GM21825 (cell line): ENCODE results near the gene SLC44A3.

ENCODE experiments used
- ATAC-seq: cut with Tn5 transposase; IDR thresholded peaks from one replicate; pipeline ENCODE4 v1.9.1; 2021; ENCODE audit warnings: mild to moderate bottlenecking, moderate library complexity; ENCODE audit not compliant: unreplicated experiment

Gene SLC44A3

DNA sequence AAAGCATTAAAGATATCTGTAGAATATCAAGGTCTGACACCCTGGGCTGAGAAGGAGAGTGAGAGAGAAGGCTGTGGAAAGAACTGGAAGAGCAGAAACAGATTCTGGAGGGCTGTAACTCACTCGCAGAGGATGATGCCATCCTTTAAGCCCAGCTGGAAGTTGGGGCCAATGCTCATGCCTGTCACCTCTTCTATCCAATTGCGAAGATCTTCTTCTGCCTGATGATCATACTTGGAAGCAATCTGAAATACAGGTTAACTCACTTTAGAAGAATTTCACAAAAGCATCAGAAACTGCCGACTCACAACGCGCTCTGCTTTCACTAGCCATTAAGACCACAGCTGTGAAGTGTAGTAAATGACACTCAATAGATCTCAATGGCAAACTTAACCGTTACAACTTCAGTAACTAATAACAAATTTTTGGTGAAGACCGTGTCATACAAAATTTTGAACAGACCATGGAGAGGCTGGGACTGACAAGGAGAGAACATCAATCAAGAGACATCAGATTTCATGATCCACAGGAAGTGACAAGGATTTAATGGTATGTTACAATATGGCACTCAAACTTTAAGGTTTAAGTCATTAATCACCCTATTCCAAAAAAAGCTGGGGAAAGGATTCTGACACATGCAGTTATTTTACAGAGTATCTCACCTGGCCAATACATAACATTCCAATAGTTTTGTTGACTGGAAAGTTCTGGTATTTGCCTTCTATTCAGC is 83.3 kb downstream of the SLC44A3 start:
- no peak for ATAC-seq

DNA sequence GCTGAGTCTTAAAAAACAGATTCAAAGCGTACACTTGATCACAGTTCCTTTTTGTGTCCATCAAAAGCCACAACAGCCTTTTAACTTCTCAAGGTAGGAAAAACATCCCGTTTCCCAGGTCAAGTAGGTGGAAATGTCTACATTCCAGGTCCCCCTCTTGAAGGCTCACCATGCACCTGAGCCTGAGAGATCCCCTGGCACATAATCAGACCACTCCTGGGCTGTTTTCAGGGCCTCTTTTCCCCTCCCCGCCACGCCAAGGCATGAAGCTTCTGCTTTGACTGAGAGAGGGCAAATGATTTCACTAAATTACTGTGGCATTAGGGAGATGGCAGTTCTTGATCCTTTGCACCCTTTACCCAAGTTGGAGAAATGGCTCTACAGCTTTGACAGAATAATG is 85.0 kb downstream of the SLC44A3 start:
- ATAC-seq = no peak

DNA sequence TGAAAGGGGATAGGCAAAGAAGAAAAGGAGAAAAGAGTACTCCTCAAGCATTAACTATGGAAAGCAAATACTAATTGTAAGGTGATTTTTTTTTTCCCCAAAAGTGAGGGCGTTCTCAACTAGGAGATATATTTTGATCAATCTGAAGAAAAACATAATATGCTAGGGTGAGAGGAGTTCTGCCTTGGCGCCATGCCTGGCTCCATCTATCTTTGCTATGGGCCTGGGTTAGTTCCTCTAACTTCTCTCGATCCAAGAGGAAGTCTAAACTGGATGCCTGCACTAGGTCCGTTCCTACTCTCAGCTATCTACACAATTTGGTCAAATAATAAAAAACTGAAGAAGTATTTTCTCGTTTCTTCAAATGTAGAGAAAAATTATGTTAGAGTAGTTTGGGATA is 86.2 kb downstream of the SLC44A3 start:
- ATAC-seq = no peak

DNA sequence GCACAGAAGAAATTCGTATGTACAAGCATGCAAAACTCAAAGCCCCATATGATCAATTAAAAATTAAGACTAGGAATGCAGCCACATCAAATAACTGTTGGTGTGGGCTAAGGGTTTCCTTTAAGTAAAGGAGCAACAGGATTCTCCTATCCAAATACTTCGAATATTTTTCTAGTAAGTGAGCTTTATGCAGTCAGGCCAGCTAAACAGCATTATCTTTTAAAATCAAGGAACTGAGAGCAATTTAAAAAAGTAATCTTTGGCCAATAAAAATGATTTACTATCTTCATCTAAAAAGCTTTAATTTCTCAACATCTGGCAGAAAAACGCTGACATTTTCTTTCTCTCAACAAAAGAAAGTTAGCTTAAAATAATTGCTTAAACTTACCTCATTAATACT is 87.0 kb downstream of the SLC44A3 start:
- no peak for ATAC-seq

DNA sequence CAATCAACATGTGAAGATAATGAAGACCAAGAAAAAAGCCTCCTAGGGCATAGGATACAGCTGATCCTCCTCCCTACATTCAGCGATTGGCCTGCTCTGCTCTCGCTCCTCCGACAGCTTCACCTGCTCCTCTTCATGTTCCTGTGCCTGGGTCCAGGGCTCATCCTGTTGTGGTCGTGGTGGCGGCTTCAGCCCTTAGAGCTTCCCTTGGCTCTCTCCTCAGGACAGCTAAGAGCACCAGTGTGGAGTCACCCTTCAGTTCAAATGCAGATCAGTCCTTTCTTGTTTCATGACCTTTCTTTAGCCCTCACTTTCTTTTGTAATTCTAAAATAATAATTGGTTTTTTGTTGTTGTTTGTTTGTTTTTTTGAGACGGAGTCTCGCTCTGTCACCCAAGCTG is 88.0 kb downstream of the SLC44A3 start:
- no peak for ATAC-seq

DNA sequence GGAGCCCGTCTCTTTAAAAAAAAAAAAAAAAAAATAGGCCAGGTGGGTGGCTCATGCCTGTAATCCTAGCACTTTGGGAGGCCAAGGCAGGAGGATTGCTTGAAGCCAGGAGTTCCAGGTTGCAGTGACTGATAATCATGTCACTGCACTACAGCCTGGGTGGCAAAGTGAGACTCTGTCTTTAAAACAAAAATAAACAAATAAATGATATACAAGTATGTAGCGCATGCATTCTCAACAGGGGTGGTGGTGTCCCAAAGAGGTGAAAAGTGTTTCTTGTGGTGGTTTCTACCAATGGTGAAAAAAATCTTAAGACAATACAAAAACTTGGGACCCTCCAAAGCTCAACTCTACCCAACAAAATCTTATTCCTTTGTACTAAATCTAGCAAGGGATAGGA is 88.8 kb downstream of the SLC44A3 start:
- no peak for ATAC-seq

DNA sequence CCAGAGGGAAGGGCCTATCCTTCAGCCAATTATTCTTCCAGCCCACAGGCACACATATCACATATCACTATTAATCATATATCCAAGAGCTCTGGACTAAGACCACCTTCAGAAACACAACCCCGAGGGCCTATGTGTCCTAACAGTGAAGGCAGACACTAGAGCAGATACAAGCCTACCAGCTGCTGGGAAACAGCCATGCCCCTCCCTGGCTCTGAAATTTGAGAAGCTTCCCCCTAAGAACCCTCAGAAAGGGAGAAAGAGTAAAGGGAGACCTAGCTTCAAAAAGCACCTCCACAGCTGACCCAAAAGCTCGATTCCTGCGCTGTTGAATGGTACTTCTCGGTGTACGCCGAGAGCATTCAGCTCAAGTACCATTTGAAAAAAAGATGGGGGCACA is 89.3 kb downstream of the SLC44A3 start:
- no peak for ATAC-seq

DNA sequence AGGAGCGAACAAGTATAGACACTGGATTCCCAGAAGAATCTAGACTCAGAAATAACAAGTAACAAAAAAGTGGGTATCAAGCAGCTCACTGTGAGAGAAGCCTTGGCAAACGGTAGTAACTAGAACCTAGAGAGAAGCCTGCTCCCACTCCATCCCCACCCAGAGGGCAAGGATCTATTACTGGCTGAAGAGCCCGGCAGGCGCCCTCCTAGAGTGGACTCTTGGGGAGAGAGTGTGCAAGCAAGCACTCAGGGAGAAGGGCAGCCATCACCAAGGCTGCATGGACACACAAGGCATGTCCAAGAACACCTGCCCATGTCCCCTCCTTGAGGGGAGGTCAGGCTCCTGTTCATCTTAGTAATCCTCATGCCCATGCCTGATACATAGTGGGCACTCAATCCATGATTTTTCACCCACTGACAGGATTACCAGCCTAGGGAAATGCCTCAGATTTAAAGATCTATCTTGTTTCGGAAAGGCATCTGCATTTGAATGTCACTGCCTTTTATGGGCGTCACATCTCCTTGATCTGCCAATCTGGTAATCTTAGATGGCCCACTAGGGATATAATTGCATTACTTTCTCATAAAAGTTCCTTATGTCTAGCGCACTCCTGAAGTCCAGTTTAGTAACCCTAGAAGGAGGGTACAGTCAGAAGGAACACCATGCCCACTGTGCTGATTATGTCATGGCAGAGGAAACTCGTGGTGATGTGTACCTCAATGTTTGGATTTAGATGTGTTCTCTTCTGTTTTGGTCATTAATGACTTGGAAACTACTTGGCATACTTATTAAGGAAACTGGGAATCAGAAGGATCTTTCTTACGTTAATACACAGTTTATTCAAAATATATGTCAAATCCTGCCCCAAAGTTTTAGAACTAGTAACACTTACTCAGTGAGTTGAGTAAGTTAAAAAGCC is 92.4 kb downstream of the SLC44A3 start:
- no peak for ATAC-seq

DNA sequence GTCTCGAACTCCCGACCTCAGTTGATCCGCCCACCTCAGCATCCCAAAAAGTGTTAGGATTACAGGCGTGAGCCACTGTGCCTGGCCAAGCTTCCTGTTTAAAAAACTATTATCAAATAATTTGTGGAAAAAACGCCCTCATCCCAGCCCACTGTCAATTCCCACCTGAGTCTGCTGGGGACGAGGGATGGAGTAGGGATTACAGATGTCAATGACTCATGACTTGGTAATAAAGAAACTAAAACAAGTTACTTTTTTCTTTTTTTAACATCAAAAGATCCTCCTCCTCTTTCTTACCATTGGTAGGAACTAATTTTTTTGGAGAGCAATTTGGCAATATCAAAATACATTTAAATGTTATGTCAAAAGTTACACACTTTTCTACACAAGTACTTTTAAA is 97.1 kb downstream of the SLC44A3 start:
- no peak for ATAC-seq

DNA sequence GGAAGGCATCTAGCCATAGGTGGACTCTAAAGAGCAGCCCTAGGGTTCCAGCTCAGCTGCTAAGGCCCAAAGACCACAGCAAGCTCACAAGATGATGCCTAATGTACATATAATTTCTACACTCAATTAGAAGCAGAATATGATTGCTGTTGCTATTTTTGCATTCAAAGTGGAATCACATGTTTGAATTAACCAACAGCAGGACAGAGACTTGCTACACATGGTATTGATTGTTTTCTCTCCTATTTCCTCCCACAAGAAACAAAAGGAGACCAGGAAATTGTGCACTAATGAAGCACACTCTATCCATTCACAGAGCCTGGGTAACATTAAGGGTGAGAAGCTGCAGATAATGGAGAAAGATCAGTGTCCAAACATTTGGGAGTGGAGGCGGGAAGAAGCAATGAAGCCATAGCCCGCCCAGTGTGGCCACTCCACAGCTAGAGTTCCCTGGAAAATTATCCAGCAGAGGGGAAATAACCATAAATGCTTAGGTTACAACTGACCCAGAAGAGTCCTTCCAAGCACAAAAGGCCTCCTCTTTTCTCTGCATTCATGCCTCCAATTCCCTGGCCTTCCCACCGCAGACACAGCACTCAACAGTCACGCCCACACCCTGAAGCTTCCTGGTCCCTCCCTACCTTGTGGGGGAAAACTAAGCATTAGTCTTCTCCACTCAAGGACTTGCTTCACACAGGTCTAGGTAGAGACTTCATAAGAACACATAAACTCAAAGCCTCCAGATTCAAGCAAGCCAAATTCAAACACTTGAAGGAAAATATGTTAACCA is 99.3 kb downstream of the SLC44A3 start:
- ATAC-seq = no peak

DNA sequence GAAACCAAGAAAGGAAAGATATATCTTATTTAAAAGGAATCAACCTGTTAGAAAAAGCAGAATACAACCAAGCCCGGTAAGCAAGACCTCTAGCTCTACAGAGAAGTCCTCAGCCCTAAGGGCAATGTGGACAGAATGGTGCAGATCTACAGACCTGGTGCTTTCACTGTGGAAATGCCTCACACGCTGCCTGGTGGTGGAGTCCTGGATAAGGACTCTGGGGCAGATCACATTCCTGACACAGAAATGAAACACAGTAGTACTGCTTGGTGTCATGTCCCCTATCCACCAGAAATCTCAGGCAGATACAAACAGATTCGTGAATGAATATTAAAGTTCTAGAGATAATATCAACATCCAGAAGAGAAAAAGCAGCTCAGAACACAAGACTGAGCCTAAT is 99.9 kb downstream of the SLC44A3 start:
- ATAC-seq = no peak

DNA sequence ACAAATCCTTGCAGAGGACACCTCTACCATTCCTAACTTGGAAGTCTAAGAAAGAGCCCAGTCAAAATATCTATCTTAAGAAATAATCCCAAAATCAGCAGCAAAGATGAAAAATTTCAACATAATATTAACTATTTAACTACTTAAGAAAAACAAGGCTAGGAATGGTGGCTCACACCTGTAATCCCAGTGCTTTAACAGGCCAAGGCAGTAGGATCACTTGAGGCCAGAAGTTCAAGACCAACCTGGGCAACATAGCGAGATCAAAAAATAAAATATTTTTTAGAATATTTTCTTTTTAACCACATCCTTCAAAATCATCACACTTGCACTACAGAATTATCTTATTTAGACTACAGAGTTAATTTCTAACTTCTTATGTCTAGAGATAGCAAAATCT is 101.8 kb downstream of the SLC44A3 start:
- no peak for ATAC-seq

DNA sequence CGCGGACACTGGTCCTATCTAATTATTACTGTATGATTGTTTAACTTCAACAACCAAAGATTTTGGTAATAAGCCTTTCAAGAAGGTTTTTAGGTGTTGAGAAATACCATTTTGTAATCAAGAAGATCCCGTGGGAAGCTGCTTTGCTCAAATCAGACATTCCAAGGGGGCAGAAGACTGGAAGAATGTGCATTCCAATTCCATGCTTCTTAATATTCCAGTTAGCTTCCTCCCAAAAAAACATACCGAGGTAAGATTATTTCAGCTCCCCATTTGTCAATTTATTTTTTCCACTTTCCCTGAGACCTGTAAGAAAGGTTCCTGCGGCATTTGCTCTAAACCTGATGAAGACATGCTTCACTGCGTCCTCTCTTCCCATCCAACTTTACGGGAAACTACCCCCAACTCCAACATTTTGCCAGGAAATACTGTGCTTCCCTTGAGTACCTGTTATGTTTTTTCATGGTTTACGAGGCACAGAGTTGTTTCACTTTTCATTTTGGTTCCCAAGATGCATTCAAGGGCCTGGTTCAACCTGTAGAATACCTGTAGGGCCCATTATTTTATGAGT is 102.7 kb downstream of the SLC44A3 start:
- ATAC-seq = no peak

DNA sequence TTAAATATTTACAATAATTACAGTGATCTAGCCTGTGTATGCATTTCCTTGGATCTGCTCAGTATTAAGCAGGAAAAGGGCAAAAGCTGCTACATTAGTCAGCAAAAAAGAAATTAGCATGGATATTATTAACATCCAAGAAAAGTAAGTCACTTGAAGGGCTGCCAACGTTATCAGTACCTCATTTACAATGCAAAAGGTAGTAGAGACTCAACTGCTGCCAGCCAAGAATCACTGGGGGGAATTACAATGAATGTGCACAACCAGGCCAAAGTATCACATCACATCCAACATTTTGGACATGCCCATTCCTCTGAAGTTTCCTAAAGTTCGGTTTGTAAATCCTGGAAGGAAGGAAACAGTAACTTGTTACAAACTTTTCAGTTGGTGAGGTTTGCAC is 104.8 kb downstream of the SLC44A3 start:
- no peak for ATAC-seq

DNA sequence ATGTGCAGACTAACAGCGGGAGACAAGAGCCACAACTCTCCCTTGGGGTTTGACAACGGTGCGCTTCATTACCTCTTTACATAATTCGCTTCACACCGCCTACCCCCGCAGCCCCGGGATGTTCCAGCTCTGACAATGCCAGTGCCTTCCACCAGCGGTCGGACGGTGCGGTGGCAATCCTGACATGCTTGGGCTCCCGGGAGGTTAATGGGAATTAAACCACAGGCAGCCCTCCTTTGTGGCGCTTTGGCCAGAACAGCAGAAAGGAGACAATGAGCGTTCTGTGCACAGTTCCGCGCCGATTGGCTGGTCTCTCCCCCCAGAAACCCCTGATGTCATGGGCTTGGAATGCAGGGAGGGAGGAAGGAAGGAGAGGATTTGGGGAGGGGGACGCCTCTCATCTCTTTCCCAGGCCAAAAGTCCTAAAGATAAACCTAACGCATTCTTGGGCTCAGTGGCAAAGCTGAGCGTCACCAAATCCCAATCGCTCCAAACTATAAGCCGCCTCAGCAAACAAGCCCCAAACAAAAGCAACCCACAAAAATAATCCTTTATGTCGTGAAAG is 105.5 kb downstream of the SLC44A3 start:
- ATAC-seq = peak; percentile 32

DNA sequence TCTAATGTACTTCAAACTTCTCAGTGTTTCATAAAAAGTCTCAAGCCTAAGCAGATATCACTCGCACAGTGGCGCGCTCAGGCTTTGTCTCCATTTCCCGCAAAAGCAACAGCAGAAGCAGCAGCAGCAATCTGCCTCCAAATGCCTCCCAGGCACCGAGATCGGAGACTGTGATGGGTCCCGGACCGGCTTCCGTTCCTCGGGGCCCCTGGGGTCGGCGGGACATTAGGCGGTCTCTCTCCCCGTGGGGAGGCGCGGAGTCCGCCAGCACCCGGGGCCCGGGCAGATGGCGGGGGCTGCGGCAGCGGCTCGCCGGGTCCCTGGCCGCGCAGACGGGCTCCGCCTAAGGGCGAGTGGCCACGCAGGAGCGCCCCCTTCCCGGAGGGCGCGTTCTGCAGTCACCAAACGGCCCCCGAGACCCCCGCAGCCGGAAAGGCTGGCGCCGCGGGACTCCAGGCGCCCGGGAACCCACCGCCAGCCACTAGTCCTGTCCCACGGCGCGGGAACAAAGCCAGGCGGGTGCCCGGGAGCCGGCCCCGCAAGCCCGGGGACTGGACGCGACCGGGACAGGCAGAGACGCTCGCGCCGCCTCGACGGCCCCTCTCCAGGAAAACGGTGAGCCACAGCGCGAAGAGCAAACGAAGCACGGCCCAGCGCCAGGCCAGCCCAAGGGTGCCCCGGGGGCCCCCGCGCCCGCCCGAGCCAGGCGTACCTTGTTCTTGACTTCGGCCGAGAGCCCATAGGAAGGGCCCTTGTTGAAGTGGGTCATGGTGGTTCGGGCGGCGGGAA is 106.2 kb downstream of the SLC44A3 start:
- ATAC-seq = peak; percentile 18

DNA sequence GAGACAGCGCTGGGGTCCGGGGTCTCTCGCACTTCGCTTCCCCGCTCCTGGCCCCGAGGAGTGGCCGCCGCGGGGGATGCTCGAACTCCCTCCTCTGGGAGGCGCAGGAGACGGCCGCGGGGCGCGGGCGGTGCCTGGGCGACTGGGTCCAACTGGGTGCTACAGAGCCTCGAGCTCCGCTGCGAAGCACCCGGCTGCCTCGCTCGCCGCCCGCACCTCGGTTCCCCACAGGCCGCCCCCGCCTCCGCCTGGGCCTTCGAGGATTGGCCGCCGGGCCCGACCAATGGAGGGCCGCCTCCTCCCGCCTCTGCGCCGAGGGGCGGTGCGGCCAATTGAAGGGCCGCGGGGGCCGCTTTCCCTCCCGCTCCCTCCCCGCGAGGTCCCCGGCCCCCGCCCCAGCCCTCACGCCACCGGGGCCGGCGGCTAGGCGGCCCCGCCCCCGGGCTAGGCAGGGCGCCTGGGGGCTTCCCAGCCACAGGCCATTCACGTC is 106.8 kb downstream of the SLC44A3 start, which contains the start of gene CNN3:
Gene CNN3, minus strand, starts transcription at position 196 of the 490 bp plus-strand sequence. CDS start 216 bp downstream, outside the sequence.
- ATAC-seq = peak; percentile 91

DNA sequence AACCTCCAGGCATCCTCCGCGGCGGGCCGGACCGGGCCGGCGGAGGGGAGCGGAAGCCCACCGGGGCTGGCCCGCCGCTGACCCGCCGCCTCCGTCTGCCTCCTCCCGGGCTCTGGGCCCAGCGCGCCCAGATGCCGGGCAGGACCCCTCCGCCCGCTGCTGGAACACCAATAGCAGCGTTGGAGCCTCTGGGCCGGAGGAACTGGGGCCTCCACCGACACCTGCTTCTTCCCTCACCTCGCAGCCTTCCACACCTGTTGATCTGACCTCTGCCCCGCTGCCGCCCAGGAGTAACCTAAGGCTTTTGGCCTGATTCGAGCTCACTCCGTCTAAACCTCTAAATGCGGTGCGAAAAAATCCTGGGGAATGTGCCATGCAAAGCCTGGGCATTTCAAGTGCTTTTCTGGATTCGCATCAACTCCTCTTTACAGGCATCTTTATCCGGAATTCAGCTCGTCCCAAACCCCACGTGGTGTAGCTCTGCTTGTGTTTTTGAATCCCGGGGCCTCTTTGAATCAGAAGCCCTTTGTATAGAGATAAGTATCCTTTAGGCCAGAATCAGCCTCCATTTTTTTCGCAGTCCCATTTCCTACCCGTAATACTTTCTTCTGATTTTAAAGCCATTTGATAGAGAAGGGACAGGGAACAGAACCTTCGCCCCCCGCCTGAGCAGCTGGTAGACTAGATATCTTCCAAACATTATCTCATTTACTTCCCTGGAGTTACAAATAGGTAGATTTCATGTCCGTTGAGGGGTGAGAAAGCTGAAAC is 107.4 kb downstream of the SLC44A3 start:
- peak; percentile 28 for ATAC-seq
